Stimulated activated CD8-positive, alpha-beta memory T cell treated with anti-CD3 and anti-CD28 coated beads, Interleukin-12 subunit alpha, Interleukin-12 subunit beta, amount 100 ng/mL, for 1 hour (primary cell): ENCODE data around the gene PFKP.

Experiments
- DNase-seq: peaks from one replicate; pipeline ENCODE4 v3.0.0-alpha.2; 2020; ENCODE audit warnings: low read depth

The PFKP gene

GRCh38 chr10:3116508-3117100, 49.3 kb downstream of the PFKP start:
- DNase-seq, result no peak

GRCh38 chr10:3117486-3117885, 50.1 kb downstream of the PFKP start:
- no peak for DNase-seq

- DNase-seq, result no peak
Measured at GRCh38 chr10:3118641-3119091, 51.3 kb downstream of the PFKP start.

GRCh38 chr10:3119796-3120459, 52.6 kb downstream of the PFKP start:
- no peak for DNase-seq

GRCh38 chr10:3122034-3122433, 54.7 kb downstream of the PFKP start:
- no peak for DNase-seq

- no peak for DNase-seq
Measured at GRCh38 chr10:3122486-3123205, 55.3 kb downstream of the PFKP start.

- DNase-seq, result no peak
Measured at GRCh38 chr10:3123571-3124411, 56.4 kb downstream of the PFKP start.

GRCh38 chr10:3124412-3125175, 57.2 kb downstream of the PFKP start:
- DNase-seq, result no peak

- DNase-seq, result no peak
Measured at GRCh38 chr10:3125527-3126170, 58.3 kb downstream of the PFKP start.

- DNase-seq, result no peak
Measured at GRCh38 chr10:3126249-3126648, 58.9 kb downstream of the PFKP start.

- no peak for DNase-seq
Measured at GRCh38 chr10:3126741-3127346, 59.5 kb downstream of the PFKP start.

GRCh38 chr10:3127921-3128320, 60.6 kb downstream of the PFKP start:
- no peak for DNase-seq

- no peak for DNase-seq
Measured at GRCh38 chr10:3128379-3129130, 61.2 kb downstream of the PFKP start.

- DNase-seq, result no peak
Measured at GRCh38 chr10:3129581-3130340, 62.4 kb downstream of the PFKP start.

- DNase-seq, result no peak
Measured at GRCh38 chr10:3131098-3131497, 63.8 kb downstream of the PFKP start.

GRCh38 chr10:3132036-3133025, 65.0 kb downstream of the PFKP start:
- no peak for DNase-seq

- DNase-seq, result no peak
Measured at GRCh38 chr10:3133948-3134347, 66.6 kb downstream of the PFKP start.

- DNase-seq, result no peak
Measured at GRCh38 chr10:3135006-3135405, 67.7 kb downstream of the PFKP start.
